K562 (cell line): Measurements from ENCODE around the gene GDF11. TPM values are rescaled to one million over a fixed set of nuclear protein-coding genes. Genes with fewer than 3 reads are reported as not detected.

ENCODE experiments used
- ATAC-seq: fragments of 200-7000 bp; cut with Tn5 transposase; 3 replicates; pipeline ENCODE4 v1.9.1; 2020; ENCODE audit warnings: moderate library complexity
- BruUV-seq: library from RNA; stranded (reverse); fragments of 400-500 nt; replicated peaks from 2 replicates; lab custom pipeline; 2021; lab: Mats Ljungman, UMichigan
- CTCF ChIA-PET: fragments of 300-600 bp; formaldehyde crosslinking; extraction: SDS; loops from one replicate; lab custom pipeline; 2021; ENCODE audit warnings: low intra/inter-chr PET ratio; lab: Yijun Ruan, JAX
- POLR2A ChIA-PET: fragments of 300-600, 350-650 bp; sonication (Branson Sonifier 250); formaldehyde crosslinking; extraction: SDS; loops from one replicate; lab custom pipeline; 2021; ENCODE audit warnings: antibody characterized with exemption, inconsistent platforms; lab: Yijun Ruan, JAX
- DNase-seq, 4 experiments: peaks; one replicate each; pipeline versions ENCODE4 v3.0.0 to v3.0.0-alpha.2; 2011 to 2018; ENCODE audit warnings: low spot score in 3 of 4, mixed read lengths in 3 of 4; ENCODE audit errors: extremely low read depth in 1 of 4
- FAIRE-seq: peaks from 2 replicates; lab custom pipeline; 2011; peaks lifted over from hg19 to GRCh38; lab: Jason Lieb, UNC
- H2AFZ ChIP-seq: 2 replicates; pipeline ENCODE4 v1.6.0; 2011; ENCODE audit warnings: low read depth, low read length, control low read depth, inconsistent platforms
- H3K27ac ChIP-seq: fragments of 200-600 bp; 3 replicates; pipeline ENCODE4 v1.8.0; 2011; ENCODE audit warnings: low read depth, mild to moderate bottlenecking, control low read depth, inconsistent platforms, low read length, moderate library complexity, mixed read lengths; ENCODE audit errors: extremely low read depth
- H3K27me3 ChIP-seq, 2 experiments: fragments of 300-600 bp in 1 of 2; 2 replicates in 1 of 2; 3 replicates in 1 of 2; pipeline versions ENCODE4 v1.6.0 to v1.8.0; 2011; ENCODE audit warnings: inconsistent platforms in 2 of 2, low read length in 2 of 2, mild to moderate bottlenecking in 1 of 2, mixed read lengths in 1 of 2, moderate library complexity in 1 of 2; ENCODE audit not compliant: control insufficient read depth in 2 of 2, insufficient read depth in 2 of 2
- H3K36me3 ChIP-seq: fragments of 300-600 bp; 3 replicates; pipeline ENCODE4 v1.8.0; 2011; ENCODE audit warnings: mild to moderate bottlenecking, low read length, inconsistent platforms; ENCODE audit not compliant: control insufficient read depth, insufficient read depth
- H3K4me1 ChIP-seq, 2 experiments: fragments of 200-600 bp in 1 of 2; replicated peaks in 1 of 2; 2 replicates in 1 of 2; 3 replicates in 1 of 2; pipeline versions ENCODE4 v1.5.1 to v1.8.0; 2011; ENCODE audit warnings: inconsistent platforms in 2 of 2, low read length in 2 of 2, mild to moderate bottlenecking in 1 of 2, mixed read lengths in 1 of 2, moderate library complexity in 1 of 2; ENCODE audit not compliant: control insufficient read depth in 2 of 2, insufficient read depth in 2 of 2
- H3K4me2 ChIP-seq: 2 replicates; pipeline ENCODE4 v1.6.1; 2011; ENCODE audit warnings: low read length, control low read depth, inconsistent platforms, mixed read lengths; ENCODE audit not compliant: insufficient read depth
- H3K4me3 ChIP-seq: fragments of 200-600 bp; sonication (generic), shearing (Covaris generic); 2 replicates; pipeline ENCODE4 v1.5.1; 2016; ENCODE audit warnings: control low read depth, inconsistent platforms
- H3K79me2 ChIP-seq: fragments of 200-600 bp; 3 replicates; pipeline ENCODE4 v1.8.0; 2011; ENCODE audit warnings: low read length, inconsistent platforms; ENCODE audit not compliant: control insufficient read depth, insufficient read depth
- H3K9ac ChIP-seq, 2 experiments: 2 replicates each; pipeline versions ENCODE4 v1.6.0 to v1.6.1; 2011; ENCODE audit warnings: low read depth in 2 of 2, low read length in 2 of 2, control low read depth in 1 of 2, inconsistent platforms in 1 of 2, mild to moderate bottlenecking in 1 of 2, mixed read lengths in 1 of 2; ENCODE audit not compliant: insufficient read depth in 1 of 2
- H3K9me1 ChIP-seq: one replicate; pipeline ENCODE4 v1.6.0; 2011; ENCODE audit warnings: inconsistent platforms, mild to moderate bottlenecking, low read length, moderate library complexity; ENCODE audit not compliant: control insufficient read depth, insufficient read depth
- H3K9me3 ChIP-seq: replicated peaks from 2 replicates; pipeline ENCODE4 v1.5.1; 2011; ENCODE audit warnings: low read depth, low read length, inconsistent platforms; ENCODE audit not compliant: control insufficient read depth, insufficient read depth
- H4K20me1 ChIP-seq: replicated peaks from 2 replicates; pipeline ENCODE4 v1.6.1; 2011; ENCODE audit warnings: low read length, inconsistent platforms, mixed read lengths; ENCODE audit not compliant: control insufficient read depth, insufficient read depth
- ATF1 ChIP-seq, 2 experiments: fragments of 450-650 bp in 1 of 2; IDR thresholded peaks; 2 replicates each; pipeline ENCODE4 v1.6.1; 2016; ENCODE audit warnings: missing compliant biosample characterization in 1 of 2, missing genetic modification characterization in 1 of 2
- GATAD2A ChIP-seq: fragments of 450-650 bp; IDR thresholded peaks from 2 replicates; pipeline ENCODE4 v1.6.1; 2017
- KDM5B ChIP-seq: fragments of 200-600 bp; sonication (generic); IDR thresholded peaks from 2 replicates; pipeline ENCODE4 v1.6.1; 2012; ENCODE audit warnings: low read depth, mild to moderate bottlenecking, moderate library complexity, low read length, control low read depth, inconsistent platforms; ENCODE audit not compliant: insufficient replicate concordance
- SPI1 ChIP-seq: IDR thresholded peaks from 2 replicates; pipeline ENCODE4 v1.6.1; 2011; ENCODE audit warnings: low read depth, low read length, control low read depth, borderline replicate concordance
- SUPT5H ChIP-seq: fragments of 450-650 bp; IDR thresholded peaks from 2 replicates; pipeline ENCODE4 v1.6.1; 2016
- TCF7 ChIP-seq: sonication (generic); IDR thresholded peaks from 2 replicates; pipeline ENCODE4 v1.6.1; 2016; ENCODE audit warnings: antibody characterized with exemption, borderline replicate concordance
- YBX1 ChIP-seq: fragments of 450-650 bp; IDR thresholded peaks from 2 replicates; pipeline ENCODE4 v1.7.1; 2016; ENCODE audit warnings: mild to moderate bottlenecking
- ZNF778 ChIP-seq: fragments of 450-650 bp; formaldehyde crosslinking; IDR thresholded peaks from 2 replicates; pipeline ENCODE4 v1.4.0; 2020; ENCODE audit warnings: mild to moderate bottlenecking, moderate library complexity
- ZNF785 ChIP-seq: fragments of 250-450 bp; sonication (Bioruptor Pico); IDR thresholded peaks from 2 replicates; pipeline ENCODE4 v1.4.0; 2020; ENCODE audit warnings: mild to moderate bottlenecking
- WGBS: fragments of 100-300 bp; shearing (Covaris generic); methylation state at CpG from one replicate; pipeline ENCODE4 v1.1.6; 2016; ENCODE audit warnings: low coverage, mixed read lengths; ENCODE audit not compliant: insufficient coverage; ENCODE audit errors: missing lambda C conversion rate; 5-methylcytosine and 5-hydroxymethylcytosine counted together
- in situ Hi-C: fragments of 300-500 bp; cut with MboI; formaldehyde crosslinking; loops from 4 replicates; pipeline ENCODE4 v1.15.0; 2018; ENCODE audit warnings: inconsistent platforms, mixed read lengths
- intact Hi-C: fragments of 100-400 bp; cut with micrococcal nuclease; formaldehyde crosslinking; loops from 2 replicates; pipeline ENCODE4 v1.14.2; 2022
- polyA plus RNA-seq, 8 experiments: library from polyadenylated mRNA; depleted of rRNA in 4 of 8; stranded (reverse) in 5 of 8; unstranded in 3 of 8; fragments of >200 nt; fragmentation: Nextera tagmentation in 2 of 8; fragmentation: Illumina TruSeq in 1 of 8; extraction: Ambion mirVana in 2 of 8; extraction: Trizol in 1 of 8; gene quantifications; 2 replicates each; pipeline versions ENCODE4 v1.2.1 to v1.2.3, GENCODE V29; 2011 to 2014; ENCODE audit warnings: inconsistent platforms in 1 of 8, missing spikeins in 1 of 8
- total RNA-seq, 7 experiments: library from RNA; depleted of rRNA in 6 of 7; stranded (reverse); fragments of >200 nt in 6 of 7; fragmentation: Illumina TruSeq in 2 of 7; extraction: Trizol in 2 of 7; gene quantifications; 2 replicates each; pipeline versions ENCODE4 v1.2.1 to v1.2.3, GENCODE V29; 2011 to 2021; ENCODE audit warnings: low replicate concordance in 1 of 7
- TF ChIP-seq, protein P1 (sequence below), 2 experiments: fragments of 450-650 bp; IDR thresholded peaks; 2 replicates each; pipeline ENCODE4 v1.6.1; 2016
- TF ChIP-seq, protein P2 (sequence below): sonication (generic); formaldehyde crosslinking; IDR thresholded peaks from 2 replicates; pipeline ENCODE4 v1.8.1; 2023; ENCODE audit warnings: mild to moderate bottlenecking, missing genetic modification reagents

Gene GDF11
- total and polyA plus RNA-seq, 9 of the 15 experiments (the other 6 are each of a cell fraction or from before 2014, with no cell fraction given): 1.4 to 15.7 (median 4.8) TPM

DNA sequence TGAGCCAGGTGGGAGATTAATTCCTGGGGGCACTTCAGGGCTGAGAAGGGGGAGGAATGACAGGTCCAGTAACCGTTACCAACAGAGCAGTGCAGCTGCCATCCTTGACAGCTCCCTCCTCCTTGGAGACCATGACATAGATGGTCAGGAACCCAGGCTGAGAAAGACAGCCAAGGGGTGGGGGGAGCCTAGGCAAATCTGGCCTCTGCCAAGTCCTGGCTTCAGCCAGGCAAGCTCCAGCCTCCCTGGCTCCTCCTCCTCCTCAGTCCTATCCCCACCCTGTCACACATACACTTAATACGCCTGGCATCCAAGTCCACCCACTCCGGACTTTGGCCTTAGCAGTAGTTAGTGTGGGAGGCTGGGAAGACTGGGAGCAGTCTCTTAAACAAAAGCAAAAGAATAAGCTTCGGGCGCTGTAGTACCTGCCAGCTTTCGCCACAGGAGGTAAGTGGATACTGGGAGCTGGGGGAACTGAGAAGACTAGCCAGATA is 22.8 kb upstream of the GDF11 start, which contains the start of gene RDH5:
Gene RDH5, plus strand, starts transcription at position 323 of the 494 bp plus-strand sequence. CDS start 792 bp downstream, outside the sequence.
- H3K9me3 ChIP-seq: no peaks in the 10 kb centered on the region
- H3K36me3 ChIP-seq: peaks cover 20% of the 10 kb centered on the region; the same call in 2 of the 3 replicates
- peak within 1 kb of the TSS in 1 of 2 experiments; percentile 53; a peak in 1 of 4 replicates for H3K9ac ChIP-seq
- CTCF ChIA-PET: interaction anchor here (1.2 kb wide), 1 partner anchor 531 kb away, joined by 4 read pairs; no protein-coding TSS in a partner anchor
- no peak within 1 kb of the TSS for H3K4me2 ChIP-seq
- in situ Hi-C loops: no loop called here
- H2AFZ ChIP-seq: no peak within 1 kb of the TSS
- peaks cover 8% of the 10 kb centered on the region; the same call in 1 of the 2 replicates for H4K20me1 ChIP-seq
- H3K79me2 ChIP-seq: peaks cover 6% of the 10 kb centered on the region; the same call in 2 of the 3 replicates
- BruUV-seq: no TSS peak
- intact Hi-C loops: no loop called here
- TF ChIP-seq ZNF778 (no peak), SPI1 (no peak), KDM5B (no peak), GATAD2A (no peak), YBX1 (no peak), ATF1 (CRISPR knock-in tag; IDR thresholded peaks at IDR 0.05) (no peak), ATF1 (tag; IDR thresholded peaks at IDR 0.05) (no peak), TCF7 (no peak), SUPT5H (no peak), ZNF785 (CRISPR knock-in tag) (no peak)
- TF ChIP-seq, protein P1, sequence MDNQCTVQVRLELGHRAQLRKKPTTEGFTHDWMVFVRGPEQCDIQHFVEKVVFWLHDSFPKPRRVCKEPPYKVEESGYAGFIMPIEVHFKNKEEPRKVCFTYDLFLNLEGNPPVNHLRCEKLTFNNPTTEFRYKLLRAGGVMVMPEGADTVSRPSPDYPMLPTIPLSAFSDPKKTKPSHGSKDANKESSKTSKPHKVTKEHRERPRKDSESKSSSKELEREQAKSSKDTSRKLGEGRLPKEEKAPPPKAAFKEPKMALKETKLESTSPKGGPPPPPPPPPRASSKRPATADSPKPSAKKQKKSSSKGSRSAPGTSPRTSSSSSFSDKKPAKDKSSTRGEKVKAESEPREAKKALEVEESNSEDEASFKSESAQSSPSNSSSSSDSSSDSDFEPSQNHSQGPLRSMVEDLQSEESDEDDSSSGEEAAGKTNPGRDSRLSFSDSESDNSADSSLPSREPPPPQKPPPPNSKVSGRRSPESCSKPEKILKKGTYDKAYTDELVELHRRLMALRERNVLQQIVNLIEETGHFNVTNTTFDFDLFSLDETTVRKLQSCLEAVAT (IDR thresholded peaks at IDR 0.05): no peak
- TF ChIP-seq, protein P2, sequence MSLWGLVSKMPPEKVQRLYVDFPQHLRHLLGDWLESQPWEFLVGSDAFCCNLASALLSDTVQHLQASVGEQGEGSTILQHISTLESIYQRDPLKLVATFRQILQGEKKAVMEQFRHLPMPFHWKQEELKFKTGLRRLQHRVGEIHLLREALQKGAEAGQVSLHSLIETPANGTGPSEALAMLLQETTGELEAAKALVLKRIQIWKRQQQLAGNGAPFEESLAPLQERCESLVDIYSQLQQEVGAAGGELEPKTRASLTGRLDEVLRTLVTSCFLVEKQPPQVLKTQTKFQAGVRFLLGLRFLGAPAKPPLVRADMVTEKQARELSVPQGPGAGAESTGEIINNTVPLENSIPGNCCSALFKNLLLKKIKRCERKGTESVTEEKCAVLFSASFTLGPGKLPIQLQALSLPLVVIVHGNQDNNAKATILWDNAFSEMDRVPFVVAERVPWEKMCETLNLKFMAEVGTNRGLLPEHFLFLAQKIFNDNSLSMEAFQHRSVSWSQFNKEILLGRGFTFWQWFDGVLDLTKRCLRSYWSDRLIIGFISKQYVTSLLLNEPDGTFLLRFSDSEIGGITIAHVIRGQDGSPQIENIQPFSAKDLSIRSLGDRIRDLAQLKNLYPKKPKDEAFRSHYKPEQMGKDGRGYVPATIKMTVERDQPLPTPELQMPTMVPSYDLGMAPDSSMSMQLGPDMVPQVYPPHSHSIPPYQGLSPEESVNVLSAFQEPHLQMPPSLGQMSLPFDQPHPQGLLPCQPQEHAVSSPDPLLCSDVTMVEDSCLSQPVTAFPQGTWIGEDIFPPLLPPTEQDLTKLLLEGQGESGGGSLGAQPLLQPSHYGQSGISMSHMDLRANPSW (CRISPR knock-in tag): no peak
- TF ChIP-seq, all 486 proteins: peak for 0
- no peak for DNase-seq
- H3K27ac ChIP-seq: no peak within 1 kb of the TSS
- peaks cover 18 to 29% of the 10 kb centered on the region in 2 experiments; a peak in 4 of 5 replicates for H3K4me1 ChIP-seq
- no peak for FAIRE-seq
- POLR2A ChIA-PET: interaction anchor here (0.6 to 1.7 kb wide), 3 partner anchors 9 to 293 kb away, joined by 4 to 8 read pairs (median 6); partner anchors contain the start of gene CD63
- H3K9me1 ChIP-seq: no peaks in the 10 kb centered on the region
- ATAC-seq: no peak
- no peak within 1 kb of the TSS for H3K4me3 ChIP-seq
- 87% methylated on average over 6 of the region's 6 CpGs for WGBS
- H3K27me3 ChIP-seq: no peaks in the 10 kb centered on the region
